Hindlimb muscle (tissue), 1 donor: ENCODE data around the gene DSG3. TPM values are rescaled to one million over a fixed set of nuclear protein-coding genes. Genes with fewer than 3 reads are reported as not detected.

ENCODE experiments used
- DNase-seq: peaks from one replicate; pipeline ENCODE4 v3.0.0-alpha.2; 2013
- polyA plus RNA-seq: library from polyadenylated mRNA; unstranded; fragments of 120-200 nt; gene quantifications from one replicate; pipeline ENCODE4 v1.2.1, GENCODE V29; 2013; ENCODE audit not compliant: insufficient read length

DSG3 gene
- polyA plus RNA-seq, 1 donor = 0.12 TPM

GRCh38 chr18:31526374-31526773 lies 78.8 kb downstream of the DSG3 start:
- DNase-seq = no peak

Other genes with a start within 250 kb of the DSG3 start
- 0.88 TPM for gene DSG1, start 129.6 kb upstream of the DSG3 start, polyA plus RNA-seq
- gene DSG4, start 71.0 kb upstream of the DSG3 start, polyA plus RNA-seq = not detected
- 3.8 TPM for gene DSG2, start 50.4 kb downstream of the DSG3 start, polyA plus RNA-seq
- not detected for gene TTR, start 144.1 kb downstream of the DSG3 start, polyA plus RNA-seq
- 11.6 TPM for gene B4GALT6, start 236.8 kb downstream of the DSG3 start, polyA plus RNA-seq